ENCODE data around the gene ZBTB7C. TPM values are rescaled to one million over a fixed set of nuclear protein-coding genes. Genes with fewer than 3 reads are reported as not detected.

The ZBTB7C gene
- total and polyA plus RNA-seq, 2 donors (not counting 1 experiment from before 2014, with no cell fraction given) = not detected

DNA sequence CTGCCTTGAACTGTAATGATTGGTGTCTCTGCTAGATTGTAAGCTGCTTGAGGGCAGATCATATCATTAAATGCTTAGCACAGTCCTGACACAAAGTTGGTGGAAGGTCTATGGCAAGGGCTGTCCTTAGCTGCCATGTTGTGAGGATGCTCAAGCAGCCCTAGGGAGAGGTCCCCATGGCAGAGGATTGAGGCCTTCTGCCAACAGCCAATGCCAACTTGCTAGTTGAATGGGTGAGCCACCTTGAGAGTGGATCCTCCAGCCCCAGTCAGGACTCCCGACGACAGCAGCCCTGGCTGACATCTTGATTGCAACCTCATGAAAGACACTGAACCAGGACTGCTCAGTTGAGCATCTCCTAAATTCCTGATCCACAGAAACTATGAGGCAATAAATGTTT is 363.4 kb downstream of the ZBTB7C start:
- ATAC-seq (ENCODE audit: low read depth) (no peak), DNase-seq (no peak)
- H3K27me3 ChIP-seq (replicated peaks in 1 of 4; ENCODE audit: control extremely low read depth in 1 of 4, control insufficient read depth in 3 of 4, insufficient read depth in 4 of 4, low read length in 3 of 4) = peaks cover 0 to 5% (median 0%) of the 10 kb centered on the region in 4 experiments
- Mint-ChIP-seq H3K4me1 (no peaks in the 10 kb centered on the region), H3K4me3 (no peak overlapping the region), H3K27ac (no peak overlapping the region), H3K9me3 (ENCODE audit: insufficient read depth) (peaks cover 8% of the 10 kb centered on the region), H3K27me3 (peaks cover 32% of the 10 kb centered on the region)
- ChIA-PET POLR2A (no interaction called here), CTCF (no interaction called here)
- WGBS (ENCODE audit: insufficient coverage) = 95% methylated on average over 2 of the region's 2 CpGs
- no peak overlapping the region for H3K4me3 ChIP-seq (ENCODE audit: control extremely low read depth in 1 of 5, extremely low read depth in 1 of 5, insufficient read depth in 1 of 5, low read depth in 2 of 5, low read length in 4 of 5)
- no peak overlapping the region for H3K9ac ChIP-seq (ENCODE audit: low read length)
- no peak for TF ChIP-seq EZH2 (IDR thresholded peaks at IDR 0.05; ENCODE audit: borderline replicate concordance, insufficient read depth, low read depth, low read length, poor library complexity, severe bottlenecking)
- TF ChIP-seq, protein P1, sequence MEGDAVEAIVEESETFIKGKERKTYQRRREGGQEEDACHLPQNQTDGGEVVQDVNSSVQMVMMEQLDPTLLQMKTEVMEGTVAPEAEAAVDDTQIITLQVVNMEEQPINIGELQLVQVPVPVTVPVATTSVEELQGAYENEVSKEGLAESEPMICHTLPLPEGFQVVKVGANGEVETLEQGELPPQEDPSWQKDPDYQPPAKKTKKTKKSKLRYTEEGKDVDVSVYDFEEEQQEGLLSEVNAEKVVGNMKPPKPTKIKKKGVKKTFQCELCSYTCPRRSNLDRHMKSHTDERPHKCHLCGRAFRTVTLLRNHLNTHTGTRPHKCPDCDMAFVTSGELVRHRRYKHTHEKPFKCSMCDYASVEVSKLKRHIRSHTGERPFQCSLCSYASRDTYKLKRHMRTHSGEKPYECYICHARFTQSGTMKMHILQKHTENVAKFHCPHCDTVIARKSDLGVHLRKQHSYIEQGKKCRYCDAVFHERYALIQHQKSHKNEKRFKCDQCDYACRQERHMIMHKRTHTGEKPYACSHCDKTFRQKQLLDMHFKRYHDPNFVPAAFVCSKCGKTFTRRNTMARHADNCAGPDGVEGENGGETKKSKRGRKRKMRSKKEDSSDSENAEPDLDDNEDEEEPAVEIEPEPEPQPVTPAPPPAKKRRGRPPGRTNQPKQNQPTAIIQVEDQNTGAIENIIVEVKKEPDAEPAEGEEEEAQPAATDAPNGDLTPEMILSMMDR (IDR thresholded peaks at IDR 0.05) = no peak
- no peak overlapping the region for H2AFZ ChIP-seq (ENCODE audit: insufficient read depth, low read depth, low read length, poor library complexity, severe bottlenecking)
- peaks cover 0 to 36% (median 0%) of the 10 kb centered on the region in 3 donors for H3K9me3 ChIP-seq (ENCODE audit: control extremely low read depth in 1 of 3, control insufficient read depth in 2 of 3, insufficient read depth in 1 of 3, low read length in 2 of 3)
- intact Hi-C loops (cut with micrococcal nuclease) = no loop called here
- H3K79me2 ChIP-seq (ENCODE audit: control insufficient read depth, insufficient read depth, low read length) = no peaks in the 10 kb centered on the region
- no peaks in the 10 kb centered on the region for H3K36me3 ChIP-seq (replicated peaks in 1 of 2; ENCODE audit: control extremely low read depth in 1 of 2, control insufficient read depth in 1 of 2, extremely low read depth in 1 of 2, insufficient read depth in 2 of 2, low read length in 1 of 2)
- no peaks in the 10 kb centered on the region for H3K4me1 ChIP-seq (ENCODE audit: control insufficient read depth in 2 of 2, insufficient read depth in 2 of 2, low read length in 2 of 2)
- no peaks in the 10 kb centered on the region for H4K20me1 ChIP-seq (ENCODE audit: control insufficient read depth, insufficient read depth, low read length, poor library complexity, severe bottlenecking)
- H3K4me2 ChIP-seq (replicated peaks; ENCODE audit: low read depth, low read length, poor library complexity, severe bottlenecking) = no peak overlapping the region
- no peak overlapping the region for H3K27ac ChIP-seq (ENCODE audit: low read length in 2 of 2)

DNA sequence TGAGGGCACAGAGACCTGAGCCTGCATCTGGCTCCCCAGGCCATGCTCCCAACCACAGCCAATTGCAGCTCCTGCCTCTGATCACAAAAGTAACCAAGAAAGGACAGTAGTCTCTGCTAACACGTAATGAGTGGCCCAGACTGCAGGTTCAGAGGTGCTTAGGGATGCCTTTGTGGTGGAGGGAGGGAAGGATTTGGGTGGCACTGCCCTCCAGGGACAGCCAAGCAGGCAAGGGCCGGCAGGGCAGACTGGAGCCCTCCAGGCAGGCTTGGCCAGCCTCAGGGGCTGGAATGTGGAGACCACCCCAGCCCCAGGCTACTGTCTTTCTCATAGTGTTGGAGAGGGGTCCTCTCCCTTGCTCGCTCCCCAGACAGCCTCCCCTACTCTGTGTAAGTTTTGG is 364.2 kb downstream of the ZBTB7C start:
- no peaks in the 10 kb centered on the region for H3K27me3 ChIP-seq (replicated peaks in 1 of 4; ENCODE audit: control extremely low read depth in 1 of 4, control insufficient read depth in 3 of 4, insufficient read depth in 4 of 4, low read length in 3 of 4)
- TF ChIP-seq EZH2 (IDR thresholded peaks at IDR 0.05; ENCODE audit: borderline replicate concordance, insufficient read depth, low read depth, low read length, poor library complexity, severe bottlenecking) = no peak
- TF ChIP-seq, protein P1 (IDR thresholded peaks at IDR 0.05) = no peak
- intact Hi-C loops (cut with micrococcal nuclease) = no loop called here
- H3K36me3 ChIP-seq (replicated peaks in 1 of 2; ENCODE audit: control extremely low read depth in 1 of 2, control insufficient read depth in 1 of 2, extremely low read depth in 1 of 2, insufficient read depth in 2 of 2, low read length in 1 of 2) = no peaks in the 10 kb centered on the region
- no peak overlapping the region for H3K9ac ChIP-seq (ENCODE audit: low read length)
- no peak overlapping the region for H3K4me2 ChIP-seq (replicated peaks; ENCODE audit: low read depth, low read length, poor library complexity, severe bottlenecking)
- no peak overlapping the region for H2AFZ ChIP-seq (ENCODE audit: insufficient read depth, low read depth, low read length, poor library complexity, severe bottlenecking)
- ChIA-PET CTCF (no interaction called here), POLR2A (no interaction called here)
- no peak overlapping the region for H3K4me3 ChIP-seq (ENCODE audit: control extremely low read depth in 1 of 5, extremely low read depth in 1 of 5, insufficient read depth in 1 of 5, low read depth in 2 of 5, low read length in 4 of 5)
- Mint-ChIP-seq H3K27ac (no peak overlapping the region), H3K9me3 (ENCODE audit: insufficient read depth) (peaks cover 8% of the 10 kb centered on the region), H3K4me1 (no peaks in the 10 kb centered on the region), H3K4me3 (no peak overlapping the region), H3K27me3 (peaks cover 32% of the 10 kb centered on the region)
- DNase-seq = no peak
- no peak for ATAC-seq (ENCODE audit: low read depth)
- H3K79me2 ChIP-seq (ENCODE audit: control insufficient read depth, insufficient read depth, low read length) = no peaks in the 10 kb centered on the region
- H3K9me3 ChIP-seq (ENCODE audit: control extremely low read depth in 1 of 3, control insufficient read depth in 2 of 3, insufficient read depth in 1 of 3, low read length in 2 of 3) = peaks cover 0 to 33% (median 0%) of the 10 kb centered on the region in 3 donors
- H3K4me1 ChIP-seq (ENCODE audit: control insufficient read depth in 2 of 2, insufficient read depth in 2 of 2, low read length in 2 of 2) = no peaks in the 10 kb centered on the region
- no CpG with 5 or more reads among the region's 3 CpGs for WGBS (ENCODE audit: insufficient coverage)
- no peak overlapping the region for H3K27ac ChIP-seq (ENCODE audit: low read length in 2 of 2)
- no peaks in the 10 kb centered on the region for H4K20me1 ChIP-seq (ENCODE audit: control insufficient read depth, insufficient read depth, low read length, poor library complexity, severe bottlenecking)

All from B cell (primary cell).